Measurements from ENCODE around the gene ZNF746. TPM values are rescaled to one million over a fixed set of nuclear protein-coding genes. Genes with fewer than 3 reads are reported as not detected.

ZNF746 gene
- total RNA-seq, 1 donor from 2014 or later: 24.7 TPM

- no peak overlapping the region for H3K27ac Mint-ChIP-seq (ENCODE audit: unreplicated experiment)
- H3K4me3 Mint-ChIP-seq (ENCODE audit: unreplicated experiment): no peak overlapping the region
- H3K27ac ChIP-seq (ENCODE audit: low read depth, low read length): no peak overlapping the region
- peaks cover 5% of the 10 kb centered on the region for H3K27me3 Mint-ChIP-seq (ENCODE audit: low read depth, unreplicated experiment)
- H3K79me2 ChIP-seq (ENCODE audit: insufficient read depth, low read length): no peaks in the 10 kb centered on the region
- H2AFZ ChIP-seq (ENCODE audit: low read depth, low read length): no peak overlapping the region
- H3K9ac ChIP-seq (ENCODE audit: low read length): no peak overlapping the region
- no peak for DNase-seq (ENCODE audit: low read depth)
- H3K36me3 ChIP-seq (ENCODE audit: insufficient read depth, low read length): peaks cover 6% of the 10 kb centered on the region
- TF ChIP-seq EZH2 (IDR thresholded peaks at IDR 0.05; ENCODE audit: insufficient read depth, low read length) (no peak), CTCF (IDR thresholded peaks at IDR 0.05; ENCODE audit: insufficient read depth, low read depth, low read length) (no peak)
- H3K4me1 ChIP-seq (ENCODE audit: insufficient read depth, low read length): peaks cover 11% of the 10 kb centered on the region
- no peaks in the 10 kb centered on the region for H3K4me1 Mint-ChIP-seq (ENCODE audit: low read depth, unreplicated experiment)
- H3K4me3 ChIP-seq (ENCODE audit: insufficient read depth, low read depth, low read length): no peak overlapping the region
- H3K9me3 Mint-ChIP-seq (ENCODE audit: unreplicated experiment): no peaks in the 10 kb centered on the region
- no peaks in the 10 kb centered on the region for H3K9me3 ChIP-seq (ENCODE audit: insufficient read depth, low read depth, low read length)
- H4K20me1 ChIP-seq (ENCODE audit: insufficient read depth, low read length): peaks cover 6% of the 10 kb centered on the region
- peaks cover 17% of the 10 kb centered on the region for H3K36me3 Mint-ChIP-seq (ENCODE audit: low read depth, unreplicated experiment)
- no peak overlapping the region for H3K4me2 ChIP-seq (ENCODE audit: low read length)
- FAIRE-seq: no peak
- H3K27me3 ChIP-seq (ENCODE audit: insufficient read depth, low read length): no peaks in the 10 kb centered on the region
These were observed 70.4 kb downstream of the ZNF746 start for GRCh38 chr7:149427096-149427680.

GRCh38 chr7:149423449-149424110 is 74.0 kb downstream of the ZNF746 start:
- H3K4me3 ChIP-seq (ENCODE audit: insufficient read depth, low read depth, low read length): peak overlapping the region; percentile 35
- H2AFZ ChIP-seq (ENCODE audit: low read depth, low read length): peak overlapping the region; percentile 90
- H3K27ac Mint-ChIP-seq (ENCODE audit: unreplicated experiment): no peak overlapping the region
- H3K79me2 ChIP-seq (ENCODE audit: insufficient read depth, low read length): no peaks in the 10 kb centered on the region
- peak overlapping the region; percentile 89 for H3K4me2 ChIP-seq (ENCODE audit: low read length)
- no peaks in the 10 kb centered on the region for H3K9me3 Mint-ChIP-seq (ENCODE audit: unreplicated experiment)
- peaks cover 11% of the 10 kb centered on the region for H3K4me1 ChIP-seq (ENCODE audit: insufficient read depth, low read length)
- H3K36me3 ChIP-seq (ENCODE audit: insufficient read depth, low read length): no peaks in the 10 kb centered on the region
- FAIRE-seq: no peak
- no peaks in the 10 kb centered on the region for H3K4me1 Mint-ChIP-seq (ENCODE audit: low read depth, unreplicated experiment)
- H3K4me3 Mint-ChIP-seq (ENCODE audit: unreplicated experiment): peak overlapping the region; percentile 69
- H3K9me3 ChIP-seq (ENCODE audit: insufficient read depth, low read depth, low read length): no peaks in the 10 kb centered on the region
- H3K36me3 Mint-ChIP-seq (ENCODE audit: low read depth, unreplicated experiment): peaks cover 3% of the 10 kb centered on the region
- no peaks in the 10 kb centered on the region for H4K20me1 ChIP-seq (ENCODE audit: insufficient read depth, low read length)
- no peak for TF ChIP-seq CTCF (IDR thresholded peaks at IDR 0.05; ENCODE audit: insufficient read depth, low read depth, low read length)
- TF ChIP-seq EZH2 (IDR thresholded peaks at IDR 0.05; ENCODE audit: insufficient read depth, low read length): no peak
- H3K27ac ChIP-seq (ENCODE audit: low read depth, low read length): no peak overlapping the region
- H3K9ac ChIP-seq (ENCODE audit: low read length): no peak overlapping the region
- H3K27me3 Mint-ChIP-seq (ENCODE audit: low read depth, unreplicated experiment): peaks cover 5% of the 10 kb centered on the region
- DNase-seq (ENCODE audit: low read depth): no peak
- no peaks in the 10 kb centered on the region for H3K27me3 ChIP-seq (ENCODE audit: insufficient read depth, low read length)

- H3K79me2 ChIP-seq (ENCODE audit: insufficient read depth, low read length): no peaks in the 10 kb centered on the region
- H3K27ac Mint-ChIP-seq (ENCODE audit: unreplicated experiment): no peak overlapping the region
- H4K20me1 ChIP-seq (ENCODE audit: insufficient read depth, low read length): no peaks in the 10 kb centered on the region
- peaks cover 11% of the 10 kb centered on the region for H3K4me1 ChIP-seq (ENCODE audit: insufficient read depth, low read length)
- no peaks in the 10 kb centered on the region for H3K9me3 ChIP-seq (ENCODE audit: insufficient read depth, low read depth, low read length)
- H3K4me3 Mint-ChIP-seq (ENCODE audit: unreplicated experiment): no peak overlapping the region
- H3K4me3 ChIP-seq (ENCODE audit: insufficient read depth, low read depth, low read length): peak overlapping the region; percentile 51
- H3K36me3 ChIP-seq (ENCODE audit: insufficient read depth, low read length): no peaks in the 10 kb centered on the region
- H3K27me3 ChIP-seq (ENCODE audit: insufficient read depth, low read length): no peaks in the 10 kb centered on the region
- DNase-seq (ENCODE audit: low read depth): no peak
- H3K27ac ChIP-seq (ENCODE audit: low read depth, low read length): no peak overlapping the region
- H3K36me3 Mint-ChIP-seq (ENCODE audit: low read depth, unreplicated experiment): peaks cover 2% of the 10 kb centered on the region
- no peaks in the 10 kb centered on the region for H3K9me3 Mint-ChIP-seq (ENCODE audit: unreplicated experiment)
- peak overlapping the region; percentile 90 for H2AFZ ChIP-seq (ENCODE audit: low read depth, low read length)
- FAIRE-seq: no peak
- no peaks in the 10 kb centered on the region for H3K4me1 Mint-ChIP-seq (ENCODE audit: low read depth, unreplicated experiment)
- H3K27me3 Mint-ChIP-seq (ENCODE audit: low read depth, unreplicated experiment): peaks cover 5% of the 10 kb centered on the region
- H3K4me2 ChIP-seq (ENCODE audit: low read length): peak overlapping the region; percentile 89
- peak overlapping the region; percentile 16 for H3K9ac ChIP-seq (ENCODE audit: low read length)
- TF ChIP-seq CTCF (IDR thresholded peaks at IDR 0.05; ENCODE audit: insufficient read depth, low read depth, low read length) (no peak), EZH2 (IDR thresholded peaks at IDR 0.05; ENCODE audit: insufficient read depth, low read length) (no peak)
These were observed 74.7 kb downstream of the ZNF746 start for GRCh38 chr7:149422914-149423301.
